Parathyroid adenoma (tissue), 2 donors: Measurements from ENCODE around the gene RAVER2.

Source experiments
- H2AFZ ChIP-seq: fragments of 300-600 bp; sonication (generic); one replicate; pipeline ENCODE4 v1.7.0; 2017; ENCODE audit warnings: antibody characterized with exemption, mild to moderate bottlenecking
- H3K27ac ChIP-seq: fragments of 300-600 bp; sonication (generic); one replicate; pipeline ENCODE4 v1.7.0; 2017
- H3K27me3 ChIP-seq: fragments of 300-600 bp; sonication (generic); one replicate; pipeline ENCODE4 v1.7.0; 2017; ENCODE audit warnings: low read length; ENCODE audit not compliant: control insufficient read depth, insufficient read depth
- H3K36me3 ChIP-seq: fragments of 300-600 bp; sonication (generic); one replicate; pipeline ENCODE4 v1.7.0; 2017; ENCODE audit warnings: low read length; ENCODE audit not compliant: control insufficient read depth, insufficient read depth
- H3K4me1 ChIP-seq: fragments of 300-600 bp; sonication (generic); one replicate; pipeline ENCODE4 v1.7.0; 2017; ENCODE audit warnings: control low read depth
- H3K4me2 ChIP-seq: fragments of 300-600 bp; sonication (generic); one replicate; pipeline ENCODE4 v1.7.0; 2017; ENCODE audit warnings: low read length
- H3K4me3 ChIP-seq: fragments of 300-600 bp; sonication (generic); one replicate; pipeline ENCODE4 v1.7.0; 2017; ENCODE audit warnings: low read depth, low read length
- H3K79me2 ChIP-seq: fragments of 300-600 bp; sonication (generic); one replicate; pipeline ENCODE4 v1.7.0; 2017; ENCODE audit warnings: control low read depth
- H3K9ac ChIP-seq: fragments of 300-600 bp; sonication (generic); one replicate; pipeline ENCODE4 v1.7.0; 2017; ENCODE audit warnings: mild to moderate bottlenecking
- H3K9me3 ChIP-seq: fragments of 300-600 bp; sonication (generic); one replicate; pipeline ENCODE4 v1.7.0; 2017; ENCODE audit warnings: low read length; ENCODE audit not compliant: control insufficient read depth
- TF ChIP-seq, protein P1 (sequence below): fragments of 300-600 bp; sonication (generic); IDR thresholded peaks from one replicate; pipeline ENCODE4 v1.7.0; 2017; ENCODE audit warnings: antibody characterized with exemption, mild to moderate bottlenecking
- donor health status: primary hyperparathyroidism.

The RAVER2 gene

DNA sequence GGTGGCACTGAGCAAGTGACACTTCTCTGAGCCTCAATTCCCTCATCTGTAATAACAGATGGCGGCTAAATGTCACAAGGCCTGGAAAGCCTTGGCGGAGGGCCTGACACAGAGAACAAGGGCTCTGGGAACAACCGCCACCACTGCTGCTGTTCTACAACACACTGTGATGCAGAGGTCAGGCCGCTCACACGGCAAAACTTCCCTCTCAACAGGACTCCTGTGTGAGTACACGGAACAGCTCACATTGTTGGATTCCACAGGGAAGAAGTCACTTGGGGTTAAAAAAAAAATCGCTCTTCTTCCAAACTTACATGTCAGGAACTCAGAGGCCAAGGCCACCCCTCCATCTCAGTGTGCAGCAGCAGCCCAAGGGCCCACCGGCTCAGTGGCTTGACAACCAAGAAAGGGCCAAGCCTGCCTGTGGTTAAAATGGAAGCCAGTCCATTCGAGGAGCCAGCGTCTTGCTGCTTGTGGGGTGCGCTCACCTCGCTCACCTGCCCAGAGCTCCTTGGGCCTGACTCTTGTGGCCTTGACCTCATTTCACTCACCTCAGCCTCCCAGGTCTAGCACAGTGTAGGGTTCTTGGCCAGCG, 101.1 kb downstream of the RAVER2 start:
- Histone ChIP-seq H3K79me2 (no peaks in the 10 kb centered on the region), H3K36me3 (no peaks in the 10 kb centered on the region), H3K4me1 (peaks cover 5% of the 10 kb centered on the region), H3K9ac (no peak overlapping the region), H3K27me3 (no peaks in the 10 kb centered on the region), H3K9me3 (no peaks in the 10 kb centered on the region), H3K4me2 (no peak overlapping the region), H2AFZ (no peak overlapping the region), H3K4me3 (no peak overlapping the region), H3K27ac (no peak overlapping the region)
- TF ChIP-seq, protein P1, sequence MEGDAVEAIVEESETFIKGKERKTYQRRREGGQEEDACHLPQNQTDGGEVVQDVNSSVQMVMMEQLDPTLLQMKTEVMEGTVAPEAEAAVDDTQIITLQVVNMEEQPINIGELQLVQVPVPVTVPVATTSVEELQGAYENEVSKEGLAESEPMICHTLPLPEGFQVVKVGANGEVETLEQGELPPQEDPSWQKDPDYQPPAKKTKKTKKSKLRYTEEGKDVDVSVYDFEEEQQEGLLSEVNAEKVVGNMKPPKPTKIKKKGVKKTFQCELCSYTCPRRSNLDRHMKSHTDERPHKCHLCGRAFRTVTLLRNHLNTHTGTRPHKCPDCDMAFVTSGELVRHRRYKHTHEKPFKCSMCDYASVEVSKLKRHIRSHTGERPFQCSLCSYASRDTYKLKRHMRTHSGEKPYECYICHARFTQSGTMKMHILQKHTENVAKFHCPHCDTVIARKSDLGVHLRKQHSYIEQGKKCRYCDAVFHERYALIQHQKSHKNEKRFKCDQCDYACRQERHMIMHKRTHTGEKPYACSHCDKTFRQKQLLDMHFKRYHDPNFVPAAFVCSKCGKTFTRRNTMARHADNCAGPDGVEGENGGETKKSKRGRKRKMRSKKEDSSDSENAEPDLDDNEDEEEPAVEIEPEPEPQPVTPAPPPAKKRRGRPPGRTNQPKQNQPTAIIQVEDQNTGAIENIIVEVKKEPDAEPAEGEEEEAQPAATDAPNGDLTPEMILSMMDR: no peak

DNA sequence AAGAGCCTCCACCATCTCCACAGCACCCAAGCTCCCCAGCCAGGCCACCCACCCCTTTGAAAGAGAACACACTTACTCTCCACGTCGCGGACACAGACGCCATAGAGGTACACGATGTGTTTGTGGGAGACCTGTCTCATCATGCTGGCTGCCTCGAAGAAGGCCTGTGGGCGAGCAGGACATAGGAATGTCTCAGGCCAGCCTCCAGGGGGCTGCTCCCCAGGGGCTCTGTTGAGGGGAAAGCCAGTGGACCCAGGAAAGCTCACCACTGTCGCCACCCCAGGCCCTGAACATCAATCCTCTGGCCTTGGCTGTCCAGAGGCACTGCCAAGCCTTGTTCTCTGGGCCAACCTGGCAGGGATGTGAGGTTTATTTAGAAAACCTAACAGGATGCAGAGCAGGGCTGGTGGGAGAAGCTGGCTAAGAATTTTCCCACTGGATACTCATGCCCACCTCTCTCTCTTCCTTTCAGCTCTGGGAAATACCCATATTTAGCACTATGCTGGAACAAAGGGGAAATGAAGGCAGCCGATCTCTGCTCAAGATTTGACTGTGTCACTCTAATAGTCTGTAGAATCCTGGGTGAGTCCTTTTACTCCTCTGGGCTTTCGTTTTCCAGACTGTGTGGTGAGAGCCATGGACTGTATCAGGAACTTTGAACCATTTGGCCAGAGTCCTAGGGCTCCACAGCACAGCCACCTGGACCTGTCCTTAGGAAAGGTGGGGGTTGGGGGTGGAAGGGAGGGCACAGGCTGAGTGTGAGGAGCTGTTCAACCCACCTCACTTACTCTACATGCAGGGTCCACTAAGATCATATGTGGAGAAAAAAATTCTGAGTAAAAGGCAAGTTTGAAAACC, 101.9 kb downstream of the RAVER2 start:
- Histone ChIP-seq H3K27ac (no peak overlapping the region), H3K4me1 (peaks cover 5% of the 10 kb centered on the region), H3K4me2 (no peak overlapping the region), H3K9ac (no peak overlapping the region), H3K36me3 (no peaks in the 10 kb centered on the region), H3K4me3 (no peak overlapping the region), H2AFZ (no peak overlapping the region), H3K79me2 (no peaks in the 10 kb centered on the region), H3K27me3 (no peaks in the 10 kb centered on the region), H3K9me3 (no peaks in the 10 kb centered on the region)
- TF ChIP-seq, protein P1: no peak

DNA sequence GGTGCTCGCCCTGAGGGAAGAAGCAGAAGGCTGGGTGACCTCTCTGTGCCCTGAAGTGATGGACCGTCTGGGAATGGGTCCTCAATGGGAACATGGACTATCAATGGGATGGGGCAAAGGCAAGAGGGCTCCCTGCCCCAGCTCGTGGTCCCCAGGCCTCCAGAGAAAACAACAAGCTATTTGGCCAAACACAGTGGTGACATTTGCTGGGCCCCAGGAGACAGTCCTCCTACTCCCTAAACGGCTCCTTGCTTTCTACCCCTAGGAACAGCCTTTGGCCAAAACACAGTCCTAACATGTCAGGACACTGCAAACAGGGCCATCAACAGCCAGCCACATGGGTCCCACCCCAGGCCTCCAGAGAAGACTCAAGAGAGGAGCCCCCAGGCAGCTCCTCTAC, 102.8 kb downstream of the RAVER2 start:
- no peaks in the 10 kb centered on the region for H3K36me3 ChIP-seq
- TF ChIP-seq, protein P1: no peak
- no peaks in the 10 kb centered on the region for H3K27me3 ChIP-seq

DNA sequence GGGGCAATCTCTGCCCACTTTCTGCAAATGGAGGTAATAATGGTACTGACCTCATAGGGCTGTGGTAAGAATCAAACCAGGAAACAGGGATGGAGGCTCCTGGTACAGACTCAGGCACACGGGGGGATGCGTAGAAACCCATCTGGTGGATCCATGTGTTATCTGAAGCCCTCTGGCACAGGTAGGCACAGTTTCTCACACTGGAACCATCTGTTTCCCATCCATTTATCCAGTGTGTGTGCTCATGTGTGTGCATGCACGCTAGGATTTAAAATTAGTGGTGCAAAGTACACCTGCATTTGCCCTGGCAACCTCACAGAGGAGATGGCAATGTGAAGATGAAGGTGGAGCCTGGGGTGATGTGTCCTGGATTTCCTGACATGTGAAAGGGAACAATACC, 103.3 kb downstream of the RAVER2 start:
- no peak overlapping the region for H3K4me2 ChIP-seq

More for the DNA sequence above, 102.8 kb downstream of the RAVER2 start:
- Histone ChIP-seq H2AFZ (no peak overlapping the region), H3K4me1 (peaks cover 5% of the 10 kb centered on the region), H3K27ac (no peak overlapping the region), H3K9me3 (no peaks in the 10 kb centered on the region), H3K9ac (no peak overlapping the region), H3K4me2 (no peak overlapping the region), H3K79me2 (no peaks in the 10 kb centered on the region), H3K4me3 (no peak overlapping the region)

More for the DNA sequence above, 103.3 kb downstream of the RAVER2 start:
- Histone ChIP-seq H3K4me3 (no peak overlapping the region), H3K79me2 (no peaks in the 10 kb centered on the region), H3K9me3 (no peaks in the 10 kb centered on the region), H3K27me3 (no peaks in the 10 kb centered on the region), H3K27ac (no peak overlapping the region), H3K9ac (no peak overlapping the region), H2AFZ (no peak overlapping the region), H3K4me1 (peaks cover 5% of the 10 kb centered on the region), H3K36me3 (no peaks in the 10 kb centered on the region)
- TF ChIP-seq, protein P1: no peak
